HG02938 (cell line): Measurements from ENCODE around the gene NPIPB2.
"Not testable (repeated sequence)": the region's sequence is repeated elsewhere in the genome, so short reads cannot be mapped to it uniquely, and the experiment has no call there.

Source experiments
- ATAC-seq: cut with Tn5 transposase; IDR thresholded peaks from one replicate; pipeline ENCODE4 v1.9.1; 2021; ENCODE audit warnings: mild to moderate bottlenecking, moderate library complexity; ENCODE audit not compliant: unreplicated experiment

The NPIPB2 gene

DNA sequence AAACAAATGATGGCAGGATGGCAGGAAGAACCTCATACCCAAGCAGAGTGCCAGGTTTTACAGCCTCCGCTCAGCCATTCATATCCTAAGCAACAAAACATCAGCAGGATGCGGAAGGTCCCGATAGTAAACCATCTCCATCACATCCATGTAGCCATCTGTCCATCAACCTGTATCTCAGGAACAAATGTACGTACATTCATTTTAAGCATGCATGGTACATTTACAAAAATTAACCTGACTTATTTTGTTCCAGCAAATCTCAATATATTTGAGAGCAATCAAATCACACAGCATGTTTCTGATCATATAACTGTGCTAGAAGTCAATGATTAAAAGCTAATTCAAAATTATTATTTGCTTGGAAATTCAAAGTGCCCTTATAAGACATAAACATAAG is at the start of gene NPIPB2:
Gene NPIPB2 (minus strand): TSS at position 101 of the 400 bp plus-strand sequence. CDS start 0 bp downstream, at position 101.
- not testable (repeated sequence) for ATAC-seq

DNA sequence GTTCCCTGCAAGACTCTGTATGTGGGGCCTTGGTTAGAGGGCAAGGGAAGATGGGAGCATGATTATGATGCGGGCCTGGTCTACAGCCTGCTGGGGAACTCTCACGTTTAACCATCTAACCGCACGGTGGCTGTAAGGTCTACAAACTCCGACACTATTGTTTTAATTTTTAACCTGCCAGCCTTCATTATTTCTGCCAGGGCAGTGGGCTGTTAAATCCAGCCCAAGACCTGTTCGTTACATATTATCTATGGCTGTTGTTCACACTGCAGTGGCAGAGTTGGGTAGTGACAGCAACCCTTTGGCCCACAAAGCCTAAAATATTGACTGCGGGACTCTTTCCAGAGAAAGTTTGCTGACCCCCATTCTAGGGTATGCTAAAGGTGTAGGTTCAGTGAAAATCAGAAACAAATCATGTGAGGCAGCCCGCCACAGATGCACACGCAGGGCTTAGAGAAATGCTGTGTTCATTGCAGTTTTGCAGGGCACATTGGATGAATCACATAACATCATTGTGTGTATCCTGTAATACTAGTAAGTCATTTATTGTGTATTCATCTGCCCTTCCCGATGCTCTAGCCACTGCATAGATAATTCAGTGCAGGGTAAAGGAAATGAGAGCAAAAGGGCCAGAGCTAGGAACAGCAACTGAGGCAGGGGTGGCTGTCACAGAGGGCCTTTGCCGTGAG is 49.0 kb upstream of the NPIPB2 start:
- peak; percentile 46 for ATAC-seq

GRCh38 chr16:11988258-11988978 is 46.6 kb upstream of the NPIPB2 start:
- no peak for ATAC-seq

DNA sequence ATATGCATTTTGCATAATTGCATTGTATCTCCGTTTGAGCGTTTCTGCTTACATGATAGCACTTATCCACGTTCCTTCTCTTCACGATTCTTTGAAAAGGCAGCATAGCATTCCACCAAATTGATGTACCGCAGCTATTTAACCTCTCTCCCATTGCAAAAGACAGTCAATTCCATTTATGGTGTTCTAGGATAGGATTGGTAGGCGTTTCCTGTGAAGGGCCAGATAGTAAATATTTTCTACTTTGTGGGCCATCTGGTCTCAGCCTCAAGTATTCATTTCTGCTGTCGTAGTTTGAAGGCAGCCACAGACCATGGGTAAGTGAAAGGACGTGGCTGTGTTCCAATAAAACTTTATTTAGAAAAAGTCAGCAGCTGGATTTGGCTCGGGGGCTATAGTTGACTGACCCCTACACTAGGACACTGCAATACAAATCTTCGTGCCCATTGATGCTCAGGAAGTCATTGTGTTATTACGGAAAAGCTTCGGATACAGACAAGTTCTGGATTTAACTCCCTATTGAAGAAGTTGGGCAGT is 44.7 kb upstream of the NPIPB2 start:
- ATAC-seq: no peak

DNA sequence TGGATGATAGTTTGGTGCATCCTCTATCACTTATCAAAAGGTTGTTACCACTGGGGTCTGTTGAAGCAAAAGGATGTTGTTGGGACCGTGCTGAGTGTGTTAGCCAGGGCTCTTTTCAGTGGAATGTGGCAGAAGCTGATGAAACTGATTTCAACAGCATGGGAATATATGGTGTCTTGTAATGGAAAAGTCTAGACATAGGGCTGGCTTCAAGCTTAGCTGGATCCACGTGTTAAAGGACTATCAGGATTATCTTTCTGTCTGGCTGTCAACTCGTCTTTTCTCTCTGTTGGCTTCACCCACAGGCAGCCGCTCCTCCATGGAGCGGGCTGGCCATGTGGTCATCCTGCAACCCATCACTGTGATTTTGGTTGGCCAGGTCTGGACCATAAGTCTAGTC is 43.4 kb upstream of the NPIPB2 start:
- ATAC-seq: no peak

- peak; percentile 53 for ATAC-seq
Measured at GRCh38 chr16:11980136-11980844, 38.4 kb upstream of the NPIPB2 start.

DNA sequence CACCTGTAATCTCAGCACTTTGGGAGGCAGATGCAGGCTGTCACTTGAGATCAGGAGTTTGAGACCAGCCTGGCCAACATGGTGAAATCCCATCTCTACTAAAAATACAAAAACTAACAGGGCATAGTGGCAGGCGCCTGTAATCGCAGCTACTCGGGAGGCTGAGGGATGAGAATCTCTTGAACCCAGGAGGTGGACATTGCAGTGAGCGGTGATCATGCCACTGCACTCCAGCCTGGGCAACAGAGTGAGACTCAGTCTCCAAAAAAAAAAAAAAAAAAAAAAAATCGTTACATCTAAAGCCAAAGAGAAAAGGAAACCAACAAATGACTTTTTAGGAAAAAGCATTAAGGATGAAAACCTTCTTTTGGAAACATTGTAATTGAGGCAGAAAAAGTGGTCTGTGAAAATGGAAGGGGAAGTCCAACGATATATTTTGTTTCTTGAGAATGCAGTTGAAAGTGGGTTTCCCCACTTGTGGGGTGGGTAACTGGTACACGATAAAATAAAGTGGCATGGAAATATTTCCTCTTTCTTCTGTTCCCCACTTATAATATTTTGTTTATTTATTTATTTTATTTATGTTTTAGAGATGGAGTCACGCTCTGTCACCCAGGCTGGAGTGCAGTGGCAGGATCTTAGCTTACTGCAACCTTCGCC is 37.3 kb upstream of the NPIPB2 start:
- ATAC-seq: no peak

GRCh38 chr16:11978080-11978479 is 36.2 kb upstream of the NPIPB2 start:
- ATAC-seq: no peak

DNA sequence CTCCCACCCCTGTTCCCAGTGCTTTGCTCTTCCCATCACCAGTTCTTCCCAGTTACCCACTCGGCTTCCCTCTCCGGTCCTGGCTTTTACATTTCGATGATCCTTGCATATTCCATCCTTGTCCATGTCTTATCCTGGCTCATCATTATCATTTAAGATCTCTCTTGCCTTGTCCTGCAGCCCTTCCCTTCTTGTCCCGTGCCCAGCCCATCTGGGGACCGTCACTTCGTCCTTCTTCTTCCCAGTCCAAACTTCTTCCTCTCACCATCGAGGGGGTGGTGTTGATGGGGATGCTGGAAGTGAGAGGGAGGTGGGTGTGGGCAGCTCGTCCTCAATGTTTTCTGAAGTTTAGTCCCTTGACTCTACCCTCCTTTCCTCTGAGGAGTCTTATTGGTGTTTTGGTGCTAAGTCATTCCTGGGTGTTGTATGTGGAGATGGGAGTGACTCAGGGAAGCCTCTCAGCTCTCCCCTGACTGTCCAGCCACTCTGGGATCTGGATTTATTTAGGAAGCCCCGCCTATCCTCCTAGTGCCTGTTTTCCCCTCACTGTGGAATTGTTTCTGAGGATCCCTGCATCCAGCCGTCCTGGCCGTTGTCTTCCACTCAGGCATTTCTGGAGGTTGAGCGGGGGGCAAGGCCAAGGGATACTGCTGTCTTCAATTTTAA is 35.7 kb upstream of the NPIPB2 start:
- ATAC-seq: no peak

GRCh38 chr16:11976850-11977375 is 35.1 kb upstream of the NPIPB2 start:
- no peak for ATAC-seq

DNA sequence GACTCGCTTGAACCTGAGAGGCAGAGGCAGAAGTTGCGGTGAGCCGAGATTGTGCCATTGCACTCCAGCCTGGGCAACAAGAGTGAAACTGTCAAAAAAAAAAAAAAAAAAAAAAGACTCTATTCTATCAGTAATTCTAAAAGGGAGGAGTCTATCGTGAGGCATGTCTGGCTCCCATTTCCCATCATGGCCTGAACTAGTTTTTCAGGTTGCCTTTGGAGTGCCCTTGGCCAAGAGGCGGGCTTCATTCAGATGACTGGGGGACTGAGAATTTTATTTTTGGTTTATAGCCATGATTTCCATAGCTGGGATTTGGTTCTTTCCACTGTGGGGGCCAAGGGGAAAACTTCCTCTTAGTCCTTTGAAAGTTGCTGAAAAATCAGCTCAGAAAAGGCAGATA is 31.2 kb upstream of the NPIPB2 start:
- ATAC-seq: no peak

DNA sequence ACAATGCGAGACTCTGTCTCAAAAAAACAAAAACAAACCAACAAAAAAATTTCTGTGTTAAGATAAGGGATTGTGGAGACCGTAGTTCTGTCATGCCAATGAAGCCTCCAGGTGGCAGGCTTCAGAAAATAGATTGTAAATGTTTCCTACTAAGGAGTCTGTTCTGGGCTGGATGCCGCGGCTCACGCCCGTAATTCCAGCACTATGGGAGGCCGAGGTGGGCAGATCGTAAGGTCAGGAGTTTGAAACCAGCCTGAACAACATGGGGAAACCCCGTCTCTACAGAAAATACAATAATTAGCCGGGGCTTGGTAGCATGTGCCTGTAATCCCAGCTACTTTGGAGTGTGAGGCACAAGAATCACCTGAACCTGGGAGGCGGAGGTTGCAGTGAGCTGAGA is 30.3 kb upstream of the NPIPB2 start:
- ATAC-seq: no peak

DNA sequence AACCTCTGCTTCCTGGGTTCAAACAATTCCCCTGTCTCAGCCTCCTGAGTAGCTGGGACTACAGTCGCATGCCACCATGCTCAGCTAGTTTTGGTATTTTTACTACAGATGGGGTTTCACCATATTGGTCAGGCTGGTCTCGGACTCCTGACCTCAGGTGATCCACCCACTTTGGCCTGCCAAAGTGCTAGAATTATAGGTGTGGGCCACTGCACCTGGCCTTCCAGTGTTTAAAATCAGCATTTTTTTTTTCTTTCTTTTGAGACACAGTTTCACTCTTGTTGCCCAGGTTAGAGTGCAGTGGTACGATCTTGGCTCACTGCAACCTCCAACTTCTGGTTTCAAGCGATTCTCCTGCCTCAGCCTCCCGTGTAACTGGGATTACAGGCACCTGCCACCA is 28.4 kb upstream of the NPIPB2 start:
- not testable (repeated sequence) for ATAC-seq

GRCh38 chr16:11968577-11968976 is 26.7 kb upstream of the NPIPB2 start:
- no peak for ATAC-seq

- ATAC-seq: no peak
Measured at GRCh38 chr16:11967195-11967911, 25.5 kb upstream of the NPIPB2 start.

GRCh38 chr16:11966173-11966572 is 24.3 kb upstream of the NPIPB2 start:
- ATAC-seq: no peak

DNA sequence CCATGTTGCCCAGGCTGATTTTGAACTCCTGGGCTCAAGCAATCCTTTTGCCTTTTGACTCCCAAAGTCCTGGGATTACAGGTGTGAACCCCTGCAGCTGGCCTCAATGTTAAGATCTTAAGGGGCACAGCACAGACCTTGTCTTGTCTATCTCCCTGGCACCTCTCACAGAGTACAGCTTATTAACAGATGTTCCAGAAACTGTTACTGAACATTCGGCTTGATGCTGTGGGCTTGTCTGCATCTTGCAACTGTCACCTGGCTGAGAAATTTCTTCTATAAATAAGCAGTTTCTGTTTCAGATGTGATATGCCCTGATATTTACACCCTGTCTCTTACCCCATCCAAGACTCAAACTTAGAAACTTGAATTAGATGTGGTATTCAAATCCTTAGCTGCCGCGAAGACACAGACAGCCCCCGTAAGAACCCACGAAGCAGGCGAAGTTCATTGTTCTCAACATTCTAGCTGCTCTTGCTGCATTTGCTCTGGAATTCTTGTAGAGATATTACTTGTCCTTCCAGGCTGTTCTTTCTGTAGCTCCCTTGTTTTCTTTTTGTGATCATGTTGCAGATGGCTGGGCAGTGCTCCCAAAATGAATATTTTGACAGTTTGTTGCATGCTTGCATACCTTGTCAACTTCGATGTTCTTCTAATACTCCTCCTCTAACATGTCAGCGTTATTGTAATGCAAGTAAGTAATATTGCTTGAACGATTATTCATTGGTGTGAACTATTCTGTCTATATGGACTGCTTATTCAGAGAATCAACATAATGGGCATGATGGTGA is 23.1 kb upstream of the NPIPB2 start, which contains the start of gene TNFRSF17:
Gene TNFRSF17 (plus strand): TSS at position 450 of the 791 bp plus-strand sequence. CDS start 115 bp downstream, at position 565.
- peak; percentile 79 for ATAC-seq

DNA sequence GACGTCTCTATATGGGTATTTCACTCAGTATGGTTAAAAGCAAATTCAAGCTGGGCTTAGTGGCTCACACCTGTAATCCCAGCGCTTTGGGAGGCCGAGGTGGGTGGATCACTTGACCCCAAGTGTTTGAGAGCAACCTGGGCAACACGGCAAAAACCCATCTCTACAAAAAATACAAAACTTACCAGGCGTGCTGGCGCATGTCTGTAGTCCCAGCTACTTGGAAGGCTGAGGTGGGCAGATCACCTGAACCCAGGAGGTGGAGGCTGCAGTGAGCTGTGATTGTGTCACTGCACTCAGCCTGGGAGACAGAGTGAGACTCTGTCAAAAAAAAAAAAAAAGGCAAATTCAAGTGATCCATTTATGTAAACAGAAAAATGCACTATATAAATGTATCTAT is 21.9 kb upstream of the NPIPB2 start:
- no peak for ATAC-seq

DNA sequence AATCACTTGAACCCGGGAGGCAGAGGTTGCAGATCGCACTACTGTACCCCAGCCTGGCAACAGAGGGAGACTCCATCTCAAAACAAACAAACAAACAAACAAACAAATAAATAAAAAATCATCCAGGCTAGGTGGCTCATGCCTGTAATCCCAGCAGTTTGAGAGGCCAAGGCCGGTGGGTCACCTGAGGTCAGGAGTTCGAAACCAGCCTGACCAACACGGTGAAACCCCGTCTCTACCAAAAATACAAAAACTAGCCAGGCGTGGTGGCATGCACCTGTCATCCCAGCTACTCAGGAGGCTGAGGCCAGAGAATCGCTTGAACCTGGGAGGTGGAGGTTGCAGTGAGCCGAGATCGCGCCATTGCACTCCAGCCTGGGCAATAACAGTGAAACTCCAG is 21.1 kb upstream of the NPIPB2 start:
- not testable (repeated sequence) for ATAC-seq
